ENCODE data around the gene NR5A2.

NR5A2 gene

GRCh38 chr1:200118779-200119505 lies 91.4 kb downstream of the NR5A2 start:
- DNase-seq (ENCODE audit: low read depth) = no peak
- no peak for TF ChIP-seq CTCF (conservative IDR thresholded peaks at IDR 0.05; ENCODE audit: low read length)
- no peak overlapping the region for H3K4me3 ChIP-seq (ENCODE audit: low read length)

- H3K4me3 ChIP-seq (ENCODE audit: low read length) = no peak overlapping the region
- no peak for TF ChIP-seq CTCF (conservative IDR thresholded peaks at IDR 0.05; ENCODE audit: low read length)
- DNase-seq (ENCODE audit: low read depth) = peak; percentile 23
These were observed 93.9 kb downstream of the NR5A2 start for GRCh38 chr1:200121421-200121820.

DNA sequence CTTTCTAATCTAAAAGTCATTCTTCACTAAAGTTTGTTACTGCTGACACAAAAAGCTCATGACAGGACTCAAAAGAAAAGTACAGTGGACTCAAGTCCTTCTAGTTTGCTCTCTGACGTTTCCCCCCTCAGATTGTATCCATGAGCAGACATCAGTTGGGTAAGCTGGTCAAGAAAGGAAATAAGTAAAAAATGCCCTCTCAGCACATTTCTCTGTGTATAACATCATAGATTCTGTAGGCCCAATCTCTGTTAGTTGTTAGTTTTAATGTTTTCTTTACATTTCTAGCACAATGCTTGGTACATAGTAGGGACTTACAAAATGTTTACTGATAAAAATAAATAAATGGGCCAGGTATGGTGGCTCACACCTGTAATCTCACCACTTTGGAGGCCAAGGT lies 96.8 kb downstream of the NR5A2 start:
- no peak overlapping the region for H3K4me3 ChIP-seq (ENCODE audit: low read length)
- TF ChIP-seq CTCF (conservative IDR thresholded peaks at IDR 0.05; ENCODE audit: low read length) = no peak
- DNase-seq (ENCODE audit: low read depth) = no peak

DNA sequence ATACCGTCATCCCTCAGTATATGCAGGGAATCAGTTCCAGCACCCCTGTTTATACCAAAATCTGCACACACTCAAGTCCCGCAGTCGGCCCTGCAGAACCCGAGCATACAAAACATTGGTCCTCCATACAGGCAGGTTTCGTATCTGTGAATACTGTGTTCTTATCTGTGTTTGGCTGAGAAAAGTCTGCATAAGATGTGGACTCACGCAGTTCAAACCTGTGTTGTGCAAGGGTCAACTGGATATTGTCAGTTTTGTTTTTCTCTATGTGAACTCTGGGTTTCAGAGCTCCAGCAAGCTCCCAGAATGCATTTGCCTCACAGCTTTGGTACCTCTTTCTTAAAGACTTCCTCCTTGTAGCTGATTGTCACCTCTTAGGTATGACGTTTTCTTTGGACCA lies 100.6 kb downstream of the NR5A2 start:
- DNase-seq (ENCODE audit: low read depth) = no peak
- H3K4me3 ChIP-seq (ENCODE audit: low read length) = no peak overlapping the region
- no peak for TF ChIP-seq CTCF (conservative IDR thresholded peaks at IDR 0.05; ENCODE audit: low read length)

DNA sequence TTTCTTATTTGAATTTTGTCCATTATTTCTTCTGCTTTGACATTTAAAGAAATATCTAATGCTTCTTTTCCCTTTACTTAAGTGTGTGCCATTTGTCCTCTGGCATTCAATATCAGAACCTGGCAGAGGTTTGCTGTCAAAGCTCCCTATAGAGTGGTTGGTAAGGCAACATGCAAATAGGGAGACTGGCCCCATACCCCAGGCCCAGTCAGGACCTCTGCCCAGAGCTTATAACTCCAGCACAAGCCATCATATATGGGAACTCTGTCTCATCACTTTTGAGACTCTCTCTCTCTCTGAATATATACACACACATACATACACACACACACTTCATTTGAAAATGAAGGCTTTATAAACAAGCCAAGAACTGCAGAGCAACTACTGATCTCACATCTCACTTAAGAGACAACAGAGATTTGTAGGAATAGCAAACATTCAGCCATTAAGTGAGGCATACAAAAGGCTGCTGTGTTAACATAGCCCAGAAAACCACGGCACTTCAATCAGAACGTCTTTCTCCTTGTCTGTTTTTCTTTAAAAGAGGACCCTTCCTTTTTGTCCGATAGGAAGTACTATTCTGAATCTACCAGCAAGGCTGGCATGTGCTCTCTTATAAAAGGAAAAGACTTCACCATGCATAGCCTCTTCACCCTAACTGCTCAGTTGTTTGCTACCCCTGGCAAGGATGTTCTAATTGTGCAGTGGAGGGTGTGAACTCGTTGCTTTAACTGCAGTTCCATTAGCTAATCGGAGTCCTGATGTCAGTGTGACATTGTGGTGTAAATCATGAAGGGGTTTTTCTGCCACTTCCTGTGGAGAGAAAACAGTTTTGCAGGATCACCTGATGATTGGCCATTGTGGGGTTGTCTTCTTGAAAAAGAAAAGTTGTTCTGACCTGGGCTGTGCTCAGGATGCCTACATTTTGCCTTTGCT lies 101.7 kb downstream of the NR5A2 start:
- H3K4me3 ChIP-seq (ENCODE audit: low read length) = no peak overlapping the region
- TF ChIP-seq CTCF (conservative IDR thresholded peaks at IDR 0.05; ENCODE audit: low read length) = no peak
- no peak for DNase-seq (ENCODE audit: low read depth)

DNA sequence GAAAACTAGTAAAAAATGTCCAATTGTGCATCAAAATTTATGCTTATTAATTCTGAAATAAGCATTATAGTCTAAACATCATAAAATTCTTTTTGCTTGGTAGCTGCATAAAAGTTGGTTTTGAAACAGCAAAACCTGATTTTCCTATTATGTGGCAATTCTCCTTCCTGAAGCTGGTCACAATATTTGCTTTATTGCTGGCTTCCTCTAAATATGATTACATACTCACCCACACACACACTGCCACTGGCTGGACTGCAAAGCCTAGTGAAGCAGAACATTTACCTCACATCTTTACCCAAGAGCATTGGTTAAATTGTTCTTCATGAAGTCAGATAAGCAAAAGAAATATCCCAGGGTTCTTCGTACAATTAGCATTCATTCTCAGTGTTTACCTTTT lies 103.0 kb downstream of the NR5A2 start:
- TF ChIP-seq CTCF (conservative IDR thresholded peaks at IDR 0.05; ENCODE audit: low read length) = no peak
- H3K4me3 ChIP-seq (ENCODE audit: low read length) = no peak overlapping the region
- DNase-seq (ENCODE audit: low read depth) = peak; percentile 18

All from AG10803 (cell line).